Neural cell (in vitro differentiated cells): ENCODE data around the gene COX14. TPM values are rescaled to one million over a fixed set of nuclear protein-coding genes. Genes with fewer than 3 reads are reported as not detected.

ENCODE experiments used
- H2AFZ ChIP-seq: fragments of 200-600, 300-800 bp; sonication (generic), shearing (Covaris generic); 2 replicates; pipeline ENCODE4 v1.6.0; 2014; ENCODE audit warnings: low read depth, mild to moderate bottlenecking, antibody characterized with exemption, low read length, moderate library complexity
- H3F3A ChIP-seq: fragments of 200-600 bp; shearing (Covaris generic); 2 replicates; pipeline ENCODE4 v1.6.1; 2016; ENCODE audit warnings: mild to moderate bottlenecking, moderate library complexity, mixed read lengths, antibody characterized with exemption, low read length; ENCODE audit not compliant: insufficient read depth, poor library complexity, severe bottlenecking
- H3K27ac ChIP-seq: fragments of 200-600, 300-800 bp; sonication (generic), shearing (Covaris generic); 2 replicates; pipeline ENCODE4 v1.5.1; 2014; ENCODE audit warnings: mild to moderate bottlenecking, low read length, moderate library complexity
- H3K27me3 ChIP-seq: fragments of 300-800, 200-600 bp; sonication (generic), shearing (Covaris generic); 2 replicates; pipeline ENCODE4 v1.6.0; 2014; ENCODE audit warnings: mild to moderate bottlenecking, low read depth, low read length, moderate library complexity; ENCODE audit not compliant: insufficient read depth
- H3K36me3 ChIP-seq: fragments of 300-800, 200-600 bp; sonication (generic), shearing (Covaris generic); 2 replicates; pipeline ENCODE4 v1.5.1; 2014; ENCODE audit warnings: mild to moderate bottlenecking, antibody characterized with exemption, low read length, moderate library complexity; ENCODE audit not compliant: insufficient read depth
- H3K4me2 ChIP-seq: fragments of 300-800, 200-600 bp; sonication (generic), shearing (Covaris generic); 2 replicates; pipeline ENCODE4 v1.6.0; 2014; ENCODE audit warnings: mild to moderate bottlenecking, low read length
- H3K4me3 ChIP-seq: fragments of 300-800, 200-600 bp; sonication (generic), shearing (Covaris generic); 2 replicates; pipeline ENCODE4 v1.5.1; 2014; ENCODE audit warnings: mild to moderate bottlenecking, low read length, moderate library complexity
- H3K79me2 ChIP-seq: fragments of 200-600 bp; shearing (Covaris generic); replicated peaks from 2 replicates; pipeline ENCODE4 v1.6.0; 2014; ENCODE audit warnings: mild to moderate bottlenecking, low read length, moderate library complexity; ENCODE audit not compliant: insufficient read depth
- H3K9ac ChIP-seq: fragments of 300-800, 200-600 bp; sonication (generic), shearing (Covaris generic); 2 replicates; pipeline ENCODE4 v1.6.1; 2016; ENCODE audit warnings: mild to moderate bottlenecking, low read length, mixed read lengths
- H3K9me2 ChIP-seq: fragments of 200-600 bp; shearing (Covaris generic); 2 replicates; pipeline ENCODE4 v1.6.1; 2016; ENCODE audit warnings: mild to moderate bottlenecking, low read length, mixed read lengths; ENCODE audit not compliant: insufficient read depth
- H3K9me3 ChIP-seq: fragments of 200-600, 300-800 bp; sonication (generic), shearing (Covaris generic); 2 replicates; pipeline ENCODE4 v1.6.1; 2016; ENCODE audit warnings: mild to moderate bottlenecking, mixed run types, low read length, moderate library complexity, mixed read lengths
- H4K20me1 ChIP-seq: fragments of 200-600 bp; shearing (Covaris generic); 2 replicates; pipeline ENCODE4 v1.6.1; 2016; ENCODE audit warnings: mild to moderate bottlenecking, mixed run types; ENCODE audit not compliant: insufficient read depth
- EP300 ChIP-seq: fragments of 450-650 bp; conservative IDR thresholded peaks from 2 replicates; pipeline ENCODE4 v1.6.1; 2014; ENCODE audit warnings: antibody characterized with exemption, mild to moderate bottlenecking, moderate library complexity; ENCODE audit not compliant: poor library complexity, severe bottlenecking
- EZH2 ChIP-seq: fragments of 200-600, 300-800 bp; shearing (Covaris generic), sonication (generic); IDR thresholded peaks from 2 replicates; pipeline ENCODE4 v1.6.1; 2014; ENCODE audit warnings: antibody characterized with exemption, low read length, borderline replicate concordance, mild to moderate bottlenecking; ENCODE audit not compliant: insufficient read depth, poor library complexity, severe bottlenecking
- MXI1 ChIP-seq: fragments of 450-650 bp; conservative IDR thresholded peaks from 2 replicates; pipeline ENCODE4 v1.6.1; 2014; ENCODE audit warnings: antibody characterized with exemption, mild to moderate bottlenecking; ENCODE audit not compliant: poor library complexity, severe bottlenecking
- POLR2AphosphoS5 ChIP-seq: IDR thresholded peaks from 2 replicates; pipeline ENCODE4 v1.6.1; 2012
- RAD21 ChIP-seq: fragments of 450-650 bp; conservative IDR thresholded peaks from 2 replicates; pipeline ENCODE4 v1.6.1; 2014; ENCODE audit warnings: antibody characterized with exemption, mild to moderate bottlenecking, moderate library complexity
- SMC3 ChIP-seq: fragments of 450-650 bp; conservative IDR thresholded peaks from 2 replicates; pipeline ENCODE4 v1.6.1; 2014; ENCODE audit warnings: antibody characterized with exemption, mild to moderate bottlenecking, moderate library complexity; ENCODE audit not compliant: poor library complexity
- TAF1 ChIP-seq: IDR thresholded peaks from 2 replicates; pipeline ENCODE4 v1.6.1; 2012; ENCODE audit warnings: low read depth
- polyA plus RNA-seq: library from polyadenylated mRNA; depleted of rRNA; stranded (reverse); fragments of >200 nt; gene quantifications from 2 replicates; pipeline ENCODE4 v1.2.3, GENCODE V29; 2014
- TF ChIP-seq, protein P1 (sequence below): fragments of 450-650 bp; IDR thresholded peaks from 2 replicates; pipeline ENCODE4 v1.5.1; 2014; ENCODE audit warnings: antibody characterized with exemption, mild to moderate bottlenecking, moderate library complexity; ENCODE audit not compliant: poor library complexity, severe bottlenecking
- TF ChIP-seq, protein P2 (sequence below): IDR thresholded peaks from 2 replicates; pipeline ENCODE4 v1.6.1; 2012; ENCODE audit warnings: borderline replicate concordance

Gene COX14
- polyA plus RNA-seq, 1 donor from 2014 or later: 79.3 TPM

DNA sequence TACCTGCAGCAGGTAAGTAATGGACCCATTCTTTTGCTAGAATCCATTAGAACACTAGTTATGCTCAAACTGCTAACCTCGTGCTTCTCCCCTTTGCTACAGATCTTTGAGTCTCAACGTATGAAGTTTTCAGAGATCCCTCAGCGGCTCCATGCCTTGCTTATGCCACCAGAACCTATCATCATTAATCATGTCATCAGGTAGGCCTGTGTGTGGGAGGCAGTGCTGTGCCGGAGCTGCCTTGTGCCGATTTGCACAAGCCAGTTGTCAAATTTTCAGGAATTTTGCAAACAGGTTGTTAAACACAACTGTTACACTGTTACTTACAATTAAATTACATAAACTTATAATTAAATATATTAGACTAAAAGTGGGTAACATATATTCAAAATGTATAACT lies 21.6 kb upstream of the COX14 start:
- peaks cover 8% of the 10 kb centered on the region for H3K79me2 ChIP-seq
- no peak overlapping the region for H3K4me3 ChIP-seq
- H3K27ac ChIP-seq: no peak overlapping the region
- H4K20me1 ChIP-seq: no peaks in the 10 kb centered on the region
- no peaks in the 10 kb centered on the region for H3K9me2 ChIP-seq
- H3K27me3 ChIP-seq: no peaks in the 10 kb centered on the region
- H3K36me3 ChIP-seq: peaks cover 3% of the 10 kb centered on the region
- H2AFZ ChIP-seq: no peak overlapping the region
- H3K9me3 ChIP-seq: no peaks in the 10 kb centered on the region
- peaks cover 4% of the 10 kb centered on the region for H3F3A ChIP-seq
- no peak overlapping the region for H3K4me2 ChIP-seq
- no peak overlapping the region for H3K9ac ChIP-seq
- TF ChIP-seq MXI1: no peak
- TF ChIP-seq, protein P1, sequence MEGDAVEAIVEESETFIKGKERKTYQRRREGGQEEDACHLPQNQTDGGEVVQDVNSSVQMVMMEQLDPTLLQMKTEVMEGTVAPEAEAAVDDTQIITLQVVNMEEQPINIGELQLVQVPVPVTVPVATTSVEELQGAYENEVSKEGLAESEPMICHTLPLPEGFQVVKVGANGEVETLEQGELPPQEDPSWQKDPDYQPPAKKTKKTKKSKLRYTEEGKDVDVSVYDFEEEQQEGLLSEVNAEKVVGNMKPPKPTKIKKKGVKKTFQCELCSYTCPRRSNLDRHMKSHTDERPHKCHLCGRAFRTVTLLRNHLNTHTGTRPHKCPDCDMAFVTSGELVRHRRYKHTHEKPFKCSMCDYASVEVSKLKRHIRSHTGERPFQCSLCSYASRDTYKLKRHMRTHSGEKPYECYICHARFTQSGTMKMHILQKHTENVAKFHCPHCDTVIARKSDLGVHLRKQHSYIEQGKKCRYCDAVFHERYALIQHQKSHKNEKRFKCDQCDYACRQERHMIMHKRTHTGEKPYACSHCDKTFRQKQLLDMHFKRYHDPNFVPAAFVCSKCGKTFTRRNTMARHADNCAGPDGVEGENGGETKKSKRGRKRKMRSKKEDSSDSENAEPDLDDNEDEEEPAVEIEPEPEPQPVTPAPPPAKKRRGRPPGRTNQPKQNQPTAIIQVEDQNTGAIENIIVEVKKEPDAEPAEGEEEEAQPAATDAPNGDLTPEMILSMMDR: no peak

DNA sequence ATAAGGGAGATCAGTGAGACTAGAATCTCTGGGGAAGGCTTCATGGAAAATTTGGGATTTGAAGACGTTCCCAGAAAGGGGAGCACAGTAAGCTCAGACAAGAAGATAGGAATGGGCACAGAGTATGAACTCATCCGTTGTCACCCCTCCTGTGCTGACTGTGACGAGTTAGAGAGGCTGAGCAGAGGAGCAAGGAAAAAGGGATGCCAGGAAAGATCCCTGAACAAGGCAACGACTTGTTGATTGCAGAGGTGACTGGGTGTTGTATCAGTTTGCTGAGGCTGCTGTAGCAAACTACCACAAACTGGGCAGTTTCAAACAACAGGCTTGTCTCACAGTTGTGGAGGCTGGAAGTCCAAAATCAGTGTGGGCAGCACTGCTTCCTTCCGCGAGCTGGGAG lies 14.1 kb upstream of the COX14 start:
- Histone ChIP-seq H3K9me2 (no peaks in the 10 kb centered on the region), H3K9me3 (no peaks in the 10 kb centered on the region), H3K79me2 (no peaks in the 10 kb centered on the region), H3K27ac (no peak overlapping the region), H3K4me2 (no peak overlapping the region), H4K20me1 (no peaks in the 10 kb centered on the region), H3K27me3 (no peaks in the 10 kb centered on the region), H3K36me3 (peaks cover 5% of the 10 kb centered on the region), H3K9ac (no peak overlapping the region), H3F3A (peaks cover 4% of the 10 kb centered on the region), H2AFZ (no peak overlapping the region), H3K4me3 (no peak overlapping the region)
- TF ChIP-seq, protein P2, sequence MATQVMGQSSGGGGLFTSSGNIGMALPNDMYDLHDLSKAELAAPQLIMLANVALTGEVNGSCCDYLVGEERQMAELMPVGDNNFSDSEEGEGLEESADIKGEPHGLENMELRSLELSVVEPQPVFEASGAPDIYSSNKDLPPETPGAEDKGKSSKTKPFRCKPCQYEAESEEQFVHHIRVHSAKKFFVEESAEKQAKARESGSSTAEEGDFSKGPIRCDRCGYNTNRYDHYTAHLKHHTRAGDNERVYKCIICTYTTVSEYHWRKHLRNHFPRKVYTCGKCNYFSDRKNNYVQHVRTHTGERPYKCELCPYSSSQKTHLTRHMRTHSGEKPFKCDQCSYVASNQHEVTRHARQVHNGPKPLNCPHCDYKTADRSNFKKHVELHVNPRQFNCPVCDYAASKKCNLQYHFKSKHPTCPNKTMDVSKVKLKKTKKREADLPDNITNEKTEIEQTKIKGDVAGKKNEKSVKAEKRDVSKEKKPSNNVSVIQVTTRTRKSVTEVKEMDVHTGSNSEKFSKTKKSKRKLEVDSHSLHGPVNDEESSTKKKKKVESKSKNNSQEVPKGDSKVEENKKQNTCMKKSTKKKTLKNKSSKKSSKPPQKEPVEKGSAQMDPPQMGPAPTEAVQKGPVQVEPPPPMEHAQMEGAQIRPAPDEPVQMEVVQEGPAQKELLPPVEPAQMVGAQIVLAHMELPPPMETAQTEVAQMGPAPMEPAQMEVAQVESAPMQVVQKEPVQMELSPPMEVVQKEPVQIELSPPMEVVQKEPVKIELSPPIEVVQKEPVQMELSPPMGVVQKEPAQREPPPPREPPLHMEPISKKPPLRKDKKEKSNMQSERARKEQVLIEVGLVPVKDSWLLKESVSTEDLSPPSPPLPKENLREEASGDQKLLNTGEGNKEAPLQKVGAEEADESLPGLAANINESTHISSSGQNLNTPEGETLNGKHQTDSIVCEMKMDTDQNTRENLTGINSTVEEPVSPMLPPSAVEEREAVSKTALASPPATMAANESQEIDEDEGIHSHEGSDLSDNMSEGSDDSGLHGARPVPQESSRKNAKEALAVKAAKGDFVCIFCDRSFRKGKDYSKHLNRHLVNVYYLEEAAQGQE: no peak
- no peak for TF ChIP-seq EZH2

DNA sequence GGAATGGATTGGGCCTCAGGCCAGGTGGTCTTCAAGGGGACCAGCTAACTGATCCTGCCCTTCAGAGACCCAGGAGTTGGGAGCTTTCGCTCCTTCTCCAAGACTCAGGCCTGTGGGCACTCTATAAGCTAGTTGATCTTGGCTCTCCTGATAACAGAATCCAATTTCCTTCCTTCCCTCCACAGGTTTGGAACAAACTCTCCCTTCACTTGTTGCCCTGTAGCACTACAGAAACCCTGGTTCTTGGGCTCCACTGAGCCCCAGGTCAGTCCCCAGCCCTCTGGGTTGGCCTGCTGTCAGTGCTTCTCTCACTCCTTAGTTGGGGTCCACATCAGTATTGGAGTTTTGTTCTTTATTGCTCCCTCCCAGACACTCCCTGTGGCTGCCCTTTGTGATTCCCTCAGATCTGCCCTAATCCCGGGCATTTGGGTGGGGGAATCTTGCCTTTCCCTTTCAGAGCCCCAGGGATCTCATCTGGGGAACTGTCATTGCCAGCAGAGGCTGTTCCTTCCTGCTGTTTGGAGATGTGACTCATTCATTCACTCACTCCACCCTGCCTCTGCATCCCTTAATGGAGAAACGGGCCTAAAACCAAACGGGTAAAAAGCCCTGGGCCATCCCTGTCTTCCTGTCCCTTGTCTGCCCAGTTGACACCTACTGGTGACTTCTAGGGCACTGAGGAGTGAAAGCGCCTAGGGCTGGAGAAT lies 12.6 kb upstream of the COX14 start:
- Histone ChIP-seq H3K36me3 (peaks cover 5% of the 10 kb centered on the region), H3K79me2 (no peaks in the 10 kb centered on the region), H3K27me3 (no peaks in the 10 kb centered on the region), H3K4me2 (no peak overlapping the region), H3K9me3 (no peaks in the 10 kb centered on the region), H3K9ac (no peak overlapping the region), H2AFZ (no peak overlapping the region), H3K27ac (no peak overlapping the region), H3K4me3 (no peak overlapping the region), H4K20me1 (no peaks in the 10 kb centered on the region), H3F3A (peaks cover 4% of the 10 kb centered on the region), H3K9me2 (no peaks in the 10 kb centered on the region)
- no peak for TF ChIP-seq TAF1
- no peak for TF ChIP-seq EP300
- TF ChIP-seq RAD21: no peak
- TF ChIP-seq, protein P1: no peak
- no peak for TF ChIP-seq POLR2AphosphoS5
- no peak for TF ChIP-seq SMC3
- TF ChIP-seq MXI1: no peak
- TF ChIP-seq EZH2: no peak
- TF ChIP-seq, protein P2: no peak
